Kidney capillary endothelial cell (primary cell): ENCODE data around the gene VSTM2L.
A peak's percentile ranks its signal among the peaks of the same experiment; 100 is the strongest.
"Not testable (repeated sequence)": the region's sequence is repeated elsewhere in the genome, so short reads cannot be mapped to it uniquely, and the experiment has no call there.

Experiments used
- DNase-seq: peaks from one replicate; pipeline ENCODE4 v3.0.0-alpha.2; 2018; ENCODE audit warnings: low spot score

VSTM2L gene

GRCh38 chr20:37902504-37903313, at the start of gene VSTM2L:
TSS of gene VSTM2L (plus strand) at chr20:37903127. CDS start at chr20:37903351, 224 bp downstream.
- no peak for DNase-seq

- no peak for DNase-seq
Measured at GRCh38 chr20:37853823-37854375, 49.0 kb upstream of the VSTM2L start.

GRCh38 chr20:37856034-37856433, 46.9 kb upstream of the VSTM2L start:
- not testable (repeated sequence) for DNase-seq

- DNase-seq = peak; percentile 1
Measured at GRCh38 chr20:37856932-37857660, 45.8 kb upstream of the VSTM2L start.

GRCh38 chr20:37859406-37860171, 43.3 kb upstream of the VSTM2L start:
- DNase-seq = no peak

GRCh38 chr20:37863289-37863688, 39.6 kb upstream of the VSTM2L start:
- no peak for DNase-seq

GRCh38 chr20:37864298-37864697, 38.6 kb upstream of the VSTM2L start:
- DNase-seq = no peak

GRCh38 chr20:37866051-37866450, 36.9 kb upstream of the VSTM2L start:
- DNase-seq = no peak

- no peak for DNase-seq
Measured at GRCh38 chr20:37867289-37868195, 35.4 kb upstream of the VSTM2L start.

- no peak for DNase-seq
Measured at GRCh38 chr20:37868851-37869333, 34.0 kb upstream of the VSTM2L start.

GRCh38 chr20:37869334-37869861, 33.5 kb upstream of the VSTM2L start:
- DNase-seq = no peak

GRCh38 chr20:37870294-37870693, 32.6 kb upstream of the VSTM2L start:
- no peak for DNase-seq

GRCh38 chr20:37871751-37872150, 31.2 kb upstream of the VSTM2L start:
- DNase-seq = no peak

- DNase-seq = no peak
Measured at GRCh38 chr20:37872161-37872560, 30.8 kb upstream of the VSTM2L start.

GRCh38 chr20:37873884-37874283, 29.0 kb upstream of the VSTM2L start:
- DNase-seq = no peak

- no peak for DNase-seq
Measured at GRCh38 chr20:37875460-37876175, 27.3 kb upstream of the VSTM2L start.

- DNase-seq = no peak
Measured at GRCh38 chr20:37876863-37877262, 26.1 kb upstream of the VSTM2L start.

GRCh38 chr20:37877832-37878772, 24.8 kb upstream of the VSTM2L start:
- DNase-seq = no peak
